ENCODE results near the gene GLYATL1.
"Not testable (repeated sequence)": the region's sequence is repeated elsewhere in the genome, so short reads cannot be mapped to it uniquely, and the experiment has no call there.

Gene GLYATL1

DNA sequence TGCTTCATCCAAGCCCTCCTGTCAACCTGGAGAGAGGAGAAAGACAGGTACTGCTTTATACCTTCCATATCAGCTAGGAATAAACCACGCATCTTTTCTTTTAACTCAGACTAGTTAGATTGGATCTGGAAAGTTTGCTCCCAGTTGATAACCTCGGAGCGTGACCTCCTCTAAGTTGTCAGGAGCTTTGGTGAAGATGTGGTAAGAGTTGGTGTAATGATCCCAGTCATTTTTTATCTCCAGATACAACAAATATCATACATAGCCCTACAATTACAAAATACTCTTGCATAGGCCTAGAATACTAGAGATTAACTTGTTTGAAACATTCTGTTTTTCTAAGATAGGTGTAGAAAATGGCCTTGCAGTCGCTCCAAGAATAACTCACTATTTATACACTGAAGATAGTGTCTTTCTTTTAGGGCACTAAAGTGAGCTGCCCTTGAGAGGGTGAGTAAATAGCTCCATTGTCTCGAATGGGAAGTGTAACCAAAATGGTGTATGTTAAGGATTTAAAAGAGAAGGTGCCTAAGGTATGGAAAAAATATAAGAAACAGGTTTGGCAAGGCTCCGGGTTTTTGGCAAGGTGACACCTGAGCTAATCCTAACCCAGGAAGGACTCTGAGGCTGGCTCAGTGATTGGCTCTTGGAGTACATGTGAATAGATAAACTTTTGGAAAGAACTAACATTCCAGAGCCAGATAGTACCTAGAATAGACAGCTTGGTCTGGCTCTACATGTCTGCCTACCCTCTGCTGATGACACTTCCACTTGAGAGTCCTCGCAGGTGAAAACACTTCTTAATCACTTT lies 59.4 kb downstream of the GLYATL1 start:
- DNase-seq (ENCODE audit: low spot score), result no peak

DNA sequence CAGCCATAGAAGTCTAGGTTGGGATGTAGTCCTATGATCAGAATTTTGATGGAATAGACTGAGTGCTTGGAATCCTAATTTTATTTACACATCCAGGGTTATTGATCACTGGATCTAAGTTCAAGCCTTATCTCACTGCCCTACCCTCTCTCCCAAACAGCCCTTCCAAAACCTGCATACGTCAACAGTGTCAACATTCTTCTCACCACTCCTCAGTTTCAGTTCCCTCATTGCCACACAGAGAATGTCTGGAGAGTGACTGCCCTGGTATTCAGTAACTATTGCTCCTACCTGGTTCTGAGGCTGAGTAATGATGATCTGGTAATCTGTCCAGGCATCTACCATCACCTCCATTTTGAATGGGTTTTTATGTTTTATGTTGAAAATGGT lies 60.0 kb downstream of the GLYATL1 start:
- DNase-seq (ENCODE audit: low spot score), result no peak

GRCh38 chr11:59000003-59000402 lies 60.7 kb downstream of the GLYATL1 start:
- no peak for DNase-seq (ENCODE audit: low spot score)

DNA sequence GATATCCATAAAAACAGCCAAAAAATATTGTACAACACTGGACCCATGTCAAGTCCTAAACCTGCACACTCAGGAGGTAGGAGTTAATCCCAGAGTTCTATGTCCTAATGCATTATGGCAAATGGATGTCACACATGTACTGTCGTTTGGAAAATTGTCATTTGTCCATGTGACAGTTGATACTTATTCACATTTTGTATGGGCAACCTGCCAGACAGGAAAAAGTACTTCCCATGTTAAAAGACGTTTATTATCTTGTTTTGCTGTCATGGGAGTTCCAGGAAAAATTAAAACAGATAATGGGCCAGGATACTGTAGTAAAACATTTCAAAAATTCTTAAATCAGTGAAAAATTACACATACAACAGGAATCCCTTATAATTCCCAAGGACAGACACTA lies 62.7 kb downstream of the GLYATL1 start:
- not testable (repeated sequence) for DNase-seq (ENCODE audit: low spot score)

Data from putamen (tissue), 1 donor.